ENCODE measurements around the gene ATP4A. TPM values are rescaled to one million over a fixed set of nuclear protein-coding genes. Genes with fewer than 3 reads are reported as not detected.

Gene ATP4A
- total and polyA plus RNA-seq, 9 of the 15 experiments (the other 6 are each of a cell fraction or from before 2014, with no cell fraction given): 0.15 TPM; not detected in 8

- TF ChIP-seq, protein P1, sequence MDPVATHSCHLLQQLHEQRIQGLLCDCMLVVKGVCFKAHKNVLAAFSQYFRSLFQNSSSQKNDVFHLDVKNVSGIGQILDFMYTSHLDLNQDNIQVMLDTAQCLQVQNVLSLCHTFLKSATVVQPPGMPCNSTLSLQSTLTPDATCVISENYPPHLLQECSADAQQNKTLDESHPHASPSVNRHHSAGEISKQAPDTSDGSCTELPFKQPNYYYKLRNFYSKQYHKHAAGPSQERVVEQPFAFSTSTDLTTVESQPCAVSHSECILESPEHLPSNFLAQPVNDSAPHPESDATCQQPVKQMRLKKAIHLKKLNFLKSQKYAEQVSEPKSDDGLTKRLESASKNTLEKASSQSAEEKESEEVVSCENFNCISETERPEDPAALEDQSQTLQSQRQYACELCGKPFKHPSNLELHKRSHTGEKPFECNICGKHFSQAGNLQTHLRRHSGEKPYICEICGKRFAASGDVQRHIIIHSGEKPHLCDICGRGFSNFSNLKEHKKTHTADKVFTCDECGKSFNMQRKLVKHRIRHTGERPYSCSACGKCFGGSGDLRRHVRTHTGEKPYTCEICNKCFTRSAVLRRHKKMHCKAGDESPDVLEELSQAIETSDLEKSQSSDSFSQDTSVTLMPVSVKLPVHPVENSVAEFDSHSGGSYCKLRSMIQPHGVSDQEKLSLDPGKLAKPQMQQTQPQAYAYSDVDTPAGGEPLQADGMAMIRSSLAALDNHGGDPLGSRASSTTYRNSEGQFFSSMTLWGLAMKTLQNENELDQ (CRISPR knock-in tag; IDR thresholded peaks at IDR 0.05; ENCODE audit: borderline replicate concordance): no peak
- no peak for TF ChIP-seq CC2D1A (IDR thresholded peaks at IDR 0.05)
- TF ChIP-seq ZFP91 (CRISPR knock-in tag; IDR thresholded peaks at IDR 0.05): no peak
- no peak; the same call in 1 of the 2 replicates for TF ChIP-seq ZNF175 (CRISPR knock-in tag; IDR thresholded peaks at IDR 0.05; ENCODE audit: low read depth)
- no peak for TF ChIP-seq SMAD1 (IDR thresholded peaks at IDR 0.05; ENCODE audit: low read depth, low read length, partially characterized antibody)
- TF ChIP-seq MYC (IDR thresholded peaks at IDR 0.05; ENCODE audit: low read depth, low read length): peak; percentile 78
- TF ChIP-seq MYC (CRISPR knock-in tag; IDR thresholded peaks at IDR 0.05; ENCODE audit: borderline replicate concordance, low read depth): peak; percentile 58; the same call in 1 of the 2 replicates
- no peak for TF ChIP-seq ZNF217 (CRISPR knock-in tag; IDR thresholded peaks at IDR 0.05)
- peak in 1 of 2 experiments; percentile 75; a peak in 1 of 4 replicates for TF ChIP-seq TEAD1 (CRISPR knock-in tag; IDR thresholded peaks at IDR 0.05)
- TF ChIP-seq, protein P2, sequence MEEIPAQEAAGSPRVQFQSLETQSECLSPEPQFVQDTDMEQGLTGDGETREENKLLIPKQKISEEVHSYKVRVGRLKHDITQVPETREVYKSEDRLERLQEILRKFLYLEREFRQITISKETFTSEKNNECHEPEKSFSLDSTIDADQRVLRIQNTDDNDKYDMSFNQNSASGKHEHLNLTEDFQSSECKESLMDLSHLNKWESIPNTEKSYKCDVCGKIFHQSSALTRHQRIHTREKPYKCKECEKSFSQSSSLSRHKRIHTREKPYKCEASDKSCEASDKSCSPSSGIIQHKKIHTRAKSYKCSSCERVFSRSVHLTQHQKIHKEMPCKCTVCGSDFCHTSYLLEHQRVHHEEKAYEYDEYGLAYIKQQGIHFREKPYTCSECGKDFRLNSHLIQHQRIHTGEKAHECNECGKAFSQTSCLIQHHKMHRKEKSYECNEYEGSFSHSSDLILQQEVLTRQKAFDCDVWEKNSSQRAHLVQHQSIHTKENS (CRISPR knock-in tag; IDR thresholded peaks at IDR 0.05): no peak
- TF ChIP-seq ZNF668 (CRISPR knock-in tag; IDR thresholded peaks at IDR 0.05): no peak
- TF ChIP-seq PML (IDR thresholded peaks at IDR 0.05; ENCODE audit: low read length): peak; percentile 79
- TF ChIP-seq ZNF121 (CRISPR knock-in tag; conservative IDR thresholded peaks at IDR 0.05): no peak; the same call in 1 of the 2 replicates
- peak; percentile 56; the same call in 1 of the 2 replicates for TF ChIP-seq KLF1 (tag; IDR thresholded peaks at IDR 0.05)
- TF ChIP-seq KLF10 (CRISPR knock-in tag; IDR thresholded peaks at IDR 0.05): no peak
- TF ChIP-seq SRSF7 (optimal IDR thresholded peaks at IDR 0.05; ENCODE audit: low read depth, low read length): no peak
- peak; percentile 73; the same call in 1 of the 2 replicates for TF ChIP-seq GABPB1 (CRISPR knock-in tag; IDR thresholded peaks at IDR 0.05)
- TF ChIP-seq HOMEZ (CRISPR knock-in tag; IDR thresholded peaks at IDR 0.05): peak; percentile 72; the same call in 1 of the 2 replicates
- no peak for TF ChIP-seq MCM5 (IDR thresholded peaks at IDR 0.05; ENCODE audit: low read depth)
- no peak for TF ChIP-seq PRMT5 (CRISPR knock-in tag; IDR thresholded peaks at IDR 0.05)
- TF ChIP-seq, protein P3, sequence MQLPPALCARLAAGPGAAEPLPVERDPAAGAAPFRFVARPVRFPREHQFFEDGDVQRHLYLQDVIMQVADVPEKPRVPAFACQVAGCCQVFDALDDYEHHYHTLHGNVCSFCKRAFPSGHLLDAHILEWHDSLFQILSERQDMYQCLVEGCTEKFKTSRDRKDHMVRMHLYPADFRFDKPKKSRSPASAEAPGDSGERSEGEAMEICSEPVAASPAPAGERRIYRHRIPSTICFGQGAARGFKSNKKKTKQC (CRISPR knock-in tag; IDR thresholded peaks at IDR 0.05): no peak
These were observed 49.3 kb upstream of the ATP4A start, which contains the start of gene HAUS5 (continued) for GRCh38 chr19:35612559-35613321.

All from K562 (cell line).